ENCODE data around the gene CCL4L2.
A peak's percentile ranks its signal among the peaks of the same experiment; 100 is the strongest.
"Not testable (repeated sequence)": the region's sequence is repeated elsewhere in the genome, so short reads cannot be mapped to it uniquely, and the experiment has no call there.

The CCL4L2 gene

GRCh38 chr17:36194832-36195433 is 15.9 kb upstream of the CCL4L2 start:
- DNase-seq = not testable (repeated sequence)

- no peak for DNase-seq
These were observed 15.3 kb upstream of the CCL4L2 start for GRCh38 chr17:36195434-36196130.

- no peak for DNase-seq
These were observed 14.8 kb upstream of the CCL4L2 start for GRCh38 chr17:36196131-36196486.

GRCh38 chr17:36197387-36197703 is 13.5 kb upstream of the CCL4L2 start:
- DNase-seq = no peak

GRCh38 chr17:36198831-36199465 is 11.9 kb upstream of the CCL4L2 start:
- DNase-seq = peak in 3 of 56 donors; percentile 20 to 34 (median 24)

- DNase-seq = not testable (repeated sequence)
These were observed 9.8 kb upstream of the CCL4L2 start for GRCh38 chr17:36201102-36201501.

- DNase-seq = peak in 1 of 56 donors; percentile 23
These were observed 9.4 kb upstream of the CCL4L2 start for GRCh38 chr17:36201506-36201905.

GRCh38 chr17:36203335-36203734 is 7.5 kb upstream of the CCL4L2 start:
- no peak for DNase-seq

- no peak for DNase-seq
These were observed 6.0 kb upstream of the CCL4L2 start for GRCh38 chr17:36204724-36205500.

GRCh38 chr17:36205637-36206485 is 5.0 kb upstream of the CCL4L2 start:
- no peak for DNase-seq

GRCh38 chr17:36206486-36206821 is 4.4 kb upstream of the CCL4L2 start:
- DNase-seq = not testable (repeated sequence)

- not testable (repeated sequence) for DNase-seq
These were observed 3.5 kb upstream of the CCL4L2 start for GRCh38 chr17:36207383-36207782.

GRCh38 chr17:36209575-36209974 is 1.3 kb upstream of the CCL4L2 start:
- no peak for DNase-seq

- not testable (repeated sequence) for DNase-seq
These were observed 815 bp downstream of the CCL4L2 start for GRCh38 chr17:36211484-36212271.

- no peak for DNase-seq
These were observed 1.4 kb downstream of the CCL4L2 start for GRCh38 chr17:36212272-36212605.

GRCh38 chr17:36212966-36213365 is 2.1 kb downstream of the CCL4L2 start:
- no peak for DNase-seq

- no peak for DNase-seq
These were observed 2.8 kb downstream of the CCL4L2 start for GRCh38 chr17:36213695-36214094.

GRCh38 chr17:36214918-36215317 is 4.1 kb downstream of the CCL4L2 start:
- no peak for DNase-seq

- not testable (repeated sequence) for DNase-seq
These were observed 4.8 kb downstream of the CCL4L2 start for GRCh38 chr17:36215406-36216308.

All from amygdala (tissue), 56 donors.